T-helper 2 cell treated with Interferon-gamma antibody and Interleukin-4, amounts not matched to agents 100 ng/mL and 5 ng/mL, for 36 hours (primary cell): ENCODE data around the gene MEGF6. TPM values are rescaled to one million over a fixed set of nuclear protein-coding genes. Genes with fewer than 3 reads are reported as not detected.

Experiments
- intact Hi-C: fragments of 100-400 bp; cut with micrococcal nuclease; formaldehyde crosslinking; loops from one replicate; pipeline ENCODE4 v1.15.1; 2023
- total RNA-seq: library from RNA; stranded (reverse); gene quantifications from 2 replicates; pipeline ENCODE4 v1.2.3, GENCODE V29; 2022

MEGF6 gene, protein sequence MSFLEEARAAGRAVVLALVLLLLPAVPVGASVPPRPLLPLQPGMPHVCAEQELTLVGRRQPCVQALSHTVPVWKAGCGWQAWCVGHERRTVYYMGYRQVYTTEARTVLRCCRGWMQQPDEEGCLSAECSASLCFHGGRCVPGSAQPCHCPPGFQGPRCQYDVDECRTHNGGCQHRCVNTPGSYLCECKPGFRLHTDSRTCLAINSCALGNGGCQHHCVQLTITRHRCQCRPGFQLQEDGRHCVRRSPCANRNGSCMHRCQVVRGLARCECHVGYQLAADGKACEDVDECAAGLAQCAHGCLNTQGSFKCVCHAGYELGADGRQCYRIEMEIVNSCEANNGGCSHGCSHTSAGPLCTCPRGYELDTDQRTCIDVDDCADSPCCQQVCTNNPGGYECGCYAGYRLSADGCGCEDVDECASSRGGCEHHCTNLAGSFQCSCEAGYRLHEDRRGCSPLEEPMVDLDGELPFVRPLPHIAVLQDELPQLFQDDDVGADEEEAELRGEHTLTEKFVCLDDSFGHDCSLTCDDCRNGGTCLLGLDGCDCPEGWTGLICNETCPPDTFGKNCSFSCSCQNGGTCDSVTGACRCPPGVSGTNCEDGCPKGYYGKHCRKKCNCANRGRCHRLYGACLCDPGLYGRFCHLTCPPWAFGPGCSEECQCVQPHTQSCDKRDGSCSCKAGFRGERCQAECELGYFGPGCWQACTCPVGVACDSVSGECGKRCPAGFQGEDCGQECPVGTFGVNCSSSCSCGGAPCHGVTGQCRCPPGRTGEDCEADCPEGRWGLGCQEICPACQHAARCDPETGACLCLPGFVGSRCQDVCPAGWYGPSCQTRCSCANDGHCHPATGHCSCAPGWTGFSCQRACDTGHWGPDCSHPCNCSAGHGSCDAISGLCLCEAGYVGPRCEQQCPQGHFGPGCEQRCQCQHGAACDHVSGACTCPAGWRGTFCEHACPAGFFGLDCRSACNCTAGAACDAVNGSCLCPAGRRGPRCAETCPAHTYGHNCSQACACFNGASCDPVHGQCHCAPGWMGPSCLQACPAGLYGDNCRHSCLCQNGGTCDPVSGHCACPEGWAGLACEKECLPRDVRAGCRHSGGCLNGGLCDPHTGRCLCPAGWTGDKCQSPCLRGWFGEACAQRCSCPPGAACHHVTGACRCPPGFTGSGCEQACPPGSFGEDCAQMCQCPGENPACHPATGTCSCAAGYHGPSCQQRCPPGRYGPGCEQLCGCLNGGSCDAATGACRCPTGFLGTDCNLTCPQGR (N-terminal part only)
- 10.0 and 11.3 TPM in 2 replicates for total RNA-seq

DNA sequence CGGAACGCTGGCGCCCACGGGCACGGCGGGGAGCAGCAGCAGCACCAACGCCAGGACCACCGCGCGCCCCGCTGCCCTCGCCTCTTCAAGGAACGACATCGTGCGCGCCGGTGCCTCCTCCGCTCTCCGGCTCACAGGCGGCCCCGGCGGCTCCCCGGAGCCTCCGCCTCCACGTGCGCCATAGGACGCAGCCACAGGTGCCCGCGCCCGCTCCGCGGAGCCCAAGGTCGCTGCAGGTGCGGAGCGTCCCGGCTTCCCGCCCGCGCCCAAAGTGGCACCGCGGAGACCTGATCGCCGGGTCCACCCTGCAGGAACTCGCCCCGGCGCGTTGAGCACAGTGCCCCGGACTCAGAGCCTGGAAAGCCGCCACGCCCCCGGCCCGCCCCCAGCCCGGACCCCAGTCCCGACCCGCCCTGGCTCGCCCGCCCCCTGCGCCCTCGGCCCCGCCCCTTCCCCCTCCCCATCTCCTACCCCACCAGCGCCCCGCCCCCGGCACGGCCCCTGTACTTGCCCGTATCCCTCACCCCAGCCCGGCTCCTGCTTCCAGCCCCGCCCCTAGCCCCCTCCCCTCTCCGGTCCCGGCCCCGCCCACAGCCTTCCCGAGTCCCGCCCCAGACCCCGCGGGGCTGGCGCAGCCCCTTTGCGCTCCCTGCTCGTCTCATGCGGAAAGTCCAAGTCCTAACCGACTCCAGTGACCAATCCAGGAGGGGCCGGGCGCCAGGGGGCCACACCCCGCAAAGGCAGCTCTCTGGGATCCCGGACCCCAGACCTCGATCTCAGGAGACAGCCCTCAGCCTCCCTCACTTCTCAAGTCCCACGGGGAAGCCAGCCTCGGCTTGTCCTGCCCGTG is at the start of gene MEGF6:
MEGF6 (minus strand) TSS at position 339 of the 850 bp plus-strand sequence; CDS start at position 99, 240 bp downstream.
- intact Hi-C loops, result no loop called here

DNA sequence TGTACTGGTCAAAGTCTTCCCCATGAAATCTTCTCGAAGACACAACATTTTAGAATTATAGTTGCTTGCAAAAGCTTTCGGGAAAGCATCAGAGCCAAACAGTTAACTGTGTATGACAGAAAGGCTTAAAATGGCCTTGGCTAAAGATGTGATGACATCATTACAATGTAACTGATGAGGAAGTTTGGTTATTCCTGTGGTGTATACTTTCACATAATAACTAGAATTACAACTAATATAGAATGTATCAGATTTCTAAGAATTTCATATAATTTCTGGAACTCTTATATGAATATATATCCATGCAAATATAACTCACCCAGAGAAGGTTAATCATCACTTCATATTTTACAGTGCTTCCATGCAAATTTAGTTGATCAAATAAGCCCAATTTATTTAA is 49.4 kb upstream of the MEGF6 start:
- intact Hi-C loops, result no loop called here

DNA sequence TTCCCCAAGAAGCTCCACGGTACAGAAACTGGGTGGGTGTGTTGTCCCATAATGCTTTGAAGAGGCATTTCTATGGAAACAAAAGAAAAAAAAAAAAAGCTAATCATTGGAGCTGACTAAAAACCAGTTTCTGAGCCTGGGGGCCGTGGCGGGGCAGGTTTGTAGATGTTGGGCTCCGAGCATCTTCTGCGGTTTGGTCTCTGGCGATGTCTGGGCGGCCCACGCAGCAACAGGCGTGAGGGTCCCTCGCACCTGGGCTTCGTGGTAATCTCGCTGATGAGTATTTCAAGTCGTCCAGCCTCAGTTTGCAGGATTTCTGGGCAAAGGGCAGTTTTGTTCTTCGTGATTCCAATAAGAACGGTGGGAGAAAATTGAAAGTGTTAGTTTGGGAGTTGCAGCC is 47.8 kb upstream of the MEGF6 start:
- intact Hi-C loops, result loop anchor here (10.0 kb wide), 1 partner anchor 116 kb away; the partner anchor contains the start of gene SMIM1

DNA sequence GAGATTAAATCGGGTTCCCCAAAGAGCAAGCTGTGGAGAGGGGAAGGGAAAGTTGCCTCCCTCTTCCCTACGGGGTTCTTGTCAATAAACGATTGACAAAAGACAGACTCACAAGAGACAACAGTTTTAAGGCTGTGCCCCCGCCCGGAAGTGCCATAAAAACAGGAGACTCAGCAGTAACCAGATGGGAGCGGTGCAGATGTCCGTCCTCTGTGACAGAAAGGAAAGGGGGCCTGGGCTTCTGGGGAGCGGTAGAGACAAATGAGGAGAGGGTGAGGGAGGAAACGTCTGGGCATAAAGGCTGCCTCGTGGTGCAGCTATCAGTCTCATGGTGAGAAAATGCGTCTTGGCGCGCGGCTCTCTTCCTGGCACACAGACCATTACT is 46.9 kb upstream of the MEGF6 start:
- intact Hi-C loops, result loop anchor here (10.0 kb wide), 1 partner anchor 117 kb away; the partner anchor contains the start of gene SMIM1

DNA sequence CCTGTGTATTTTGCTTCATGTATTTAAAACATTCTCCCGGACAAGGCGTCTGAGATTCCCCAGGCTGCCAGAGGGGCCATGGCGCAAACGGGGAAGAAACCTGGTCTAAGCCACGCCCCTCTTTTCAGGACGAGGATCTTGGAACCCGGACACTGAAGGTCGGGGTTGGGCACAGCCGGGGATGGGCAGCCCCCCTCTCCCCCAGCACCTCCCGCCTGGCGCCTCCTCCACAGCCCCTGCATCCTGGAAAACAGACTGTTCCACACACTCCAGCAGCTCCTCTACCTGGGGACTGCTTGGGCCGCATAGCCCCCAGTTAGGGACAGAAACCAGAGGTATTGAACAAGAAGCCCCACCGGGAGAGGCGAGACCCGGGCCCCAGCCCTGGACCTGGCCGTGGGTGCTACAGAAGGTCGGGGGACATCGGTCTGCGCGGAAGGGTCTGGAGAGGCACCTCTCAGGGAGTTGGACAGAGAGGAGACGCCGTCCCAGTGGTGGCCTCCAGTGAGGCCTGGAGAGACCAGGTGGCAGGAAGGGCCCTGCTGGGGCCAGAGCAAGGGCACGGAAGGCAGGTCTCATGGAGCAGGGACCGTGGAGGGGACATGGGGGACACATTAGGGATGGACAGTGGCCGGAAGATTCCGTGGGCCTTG is 46.4 kb upstream of the MEGF6 start:
- intact Hi-C loops, result loop anchor here (10.0 kb wide), 1 partner anchor 117 kb away; the partner anchor contains the start of gene SMIM1

DNA sequence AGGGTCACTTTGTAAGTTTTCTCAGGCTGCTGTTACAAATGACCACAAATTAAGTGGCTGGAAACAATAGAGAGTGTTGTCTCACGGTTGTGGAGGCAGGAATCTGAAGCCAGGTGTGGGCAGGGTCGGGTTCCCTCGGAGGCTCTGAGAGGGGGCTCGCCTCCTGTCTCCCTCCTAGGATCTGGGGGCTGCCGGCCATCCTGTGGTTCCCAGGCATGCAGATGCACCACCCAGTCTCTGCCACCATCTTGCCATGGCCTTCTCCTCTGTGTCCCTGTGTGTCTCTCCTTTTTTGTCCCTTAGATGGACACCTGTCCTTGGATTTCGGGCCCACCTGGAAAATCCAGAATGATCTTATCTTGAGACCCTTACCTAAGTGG is 45.8 kb upstream of the MEGF6 start:
- intact Hi-C loops, result loop anchor here (10.0 kb wide), 1 partner anchor 118 kb away; the partner anchor contains the start of gene SMIM1

DNA sequence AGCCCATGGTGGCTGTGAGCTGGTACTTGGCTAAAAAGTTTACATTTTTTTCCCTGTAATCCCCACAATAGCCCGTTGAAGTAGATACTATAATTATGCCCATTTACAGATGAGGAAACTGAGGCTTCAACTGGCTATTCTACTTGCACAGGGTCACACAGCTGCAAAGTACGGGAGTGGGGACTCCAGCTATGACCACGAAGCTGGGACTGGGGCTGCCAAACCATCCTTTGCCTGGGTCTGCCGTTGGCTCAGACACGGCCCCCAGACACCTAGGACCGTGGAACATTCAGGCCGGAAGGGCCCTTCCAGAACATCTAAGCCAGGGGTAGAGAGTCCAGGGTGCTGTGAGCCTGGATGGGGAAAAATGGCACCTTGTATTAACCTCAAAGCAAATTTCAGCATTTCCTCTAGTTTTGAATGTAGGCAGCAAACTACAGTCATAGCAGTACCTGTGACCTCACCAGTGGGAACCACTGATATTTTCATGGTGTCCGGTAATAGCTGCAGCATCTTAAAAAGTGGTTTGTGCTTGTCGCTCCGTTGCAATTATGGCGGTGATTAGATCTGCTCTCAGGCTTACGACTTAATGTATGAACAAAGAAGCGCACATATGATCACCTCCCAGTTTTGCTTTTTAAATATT is 45.3 kb upstream of the MEGF6 start:
- intact Hi-C loops, result loop anchor here (10.0 kb wide), 1 partner anchor 118 kb away; the partner anchor contains the start of gene SMIM1

DNA sequence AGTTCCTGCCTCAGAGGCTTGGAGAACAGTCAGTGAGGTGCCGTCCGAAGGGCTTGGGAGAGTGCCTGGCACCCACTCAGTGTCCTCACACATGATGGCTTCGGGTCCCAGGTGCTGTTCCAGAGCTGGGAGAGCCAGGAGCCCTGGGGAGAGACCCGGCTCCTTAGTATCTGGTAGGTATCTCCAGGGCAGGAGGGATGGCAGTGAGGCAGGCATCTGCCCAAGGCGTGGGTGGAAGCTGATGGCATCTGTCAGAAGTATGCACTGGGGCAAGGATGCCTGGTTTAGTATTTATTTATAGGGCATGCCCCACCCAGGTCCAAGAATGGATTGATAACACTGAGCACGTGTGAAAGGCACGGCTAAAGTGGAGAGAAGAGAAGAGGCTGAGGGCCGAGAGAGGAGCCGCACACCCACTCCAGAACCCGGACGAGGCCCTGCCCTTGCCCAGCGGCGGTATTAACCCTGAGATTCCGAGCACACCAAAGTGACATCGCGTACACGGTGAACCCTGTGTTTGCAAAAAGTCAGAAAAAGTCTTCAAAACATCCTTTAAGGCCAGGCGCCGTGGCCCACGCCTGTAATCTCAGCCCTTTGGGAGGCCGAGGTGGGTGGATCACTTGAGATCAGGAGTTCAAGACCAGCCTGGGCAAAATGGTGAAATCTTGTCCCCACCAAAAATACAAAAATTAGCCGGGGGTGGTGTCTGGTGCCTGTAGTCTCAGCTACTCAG is 43.4 kb upstream of the MEGF6 start:
- intact Hi-C loops, result loop anchor here (10.0 kb wide), 1 partner anchor 120 kb away; the partner anchor contains the start of gene SMIM1

DNA sequence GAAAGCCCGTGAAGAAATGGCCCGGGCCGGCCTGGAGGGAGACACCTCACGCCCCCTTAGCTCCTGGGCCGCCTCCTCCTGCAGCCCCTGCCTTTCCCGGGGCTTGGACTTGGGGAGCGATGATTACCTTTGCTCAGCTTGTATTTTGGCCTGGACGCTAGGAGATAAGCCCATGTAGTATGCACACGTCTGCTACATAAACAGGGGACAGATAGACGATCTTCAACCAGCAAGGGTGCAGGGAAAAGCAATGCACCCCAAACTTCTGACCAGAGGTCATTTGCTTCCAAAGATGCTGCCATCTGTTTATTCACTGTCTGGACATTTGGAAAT is 41.9 kb upstream of the MEGF6 start:
- intact Hi-C loops, result loop anchor here (10.0 kb wide), 1 partner anchor 122 kb away; the partner anchor contains the start of gene SMIM1

DNA sequence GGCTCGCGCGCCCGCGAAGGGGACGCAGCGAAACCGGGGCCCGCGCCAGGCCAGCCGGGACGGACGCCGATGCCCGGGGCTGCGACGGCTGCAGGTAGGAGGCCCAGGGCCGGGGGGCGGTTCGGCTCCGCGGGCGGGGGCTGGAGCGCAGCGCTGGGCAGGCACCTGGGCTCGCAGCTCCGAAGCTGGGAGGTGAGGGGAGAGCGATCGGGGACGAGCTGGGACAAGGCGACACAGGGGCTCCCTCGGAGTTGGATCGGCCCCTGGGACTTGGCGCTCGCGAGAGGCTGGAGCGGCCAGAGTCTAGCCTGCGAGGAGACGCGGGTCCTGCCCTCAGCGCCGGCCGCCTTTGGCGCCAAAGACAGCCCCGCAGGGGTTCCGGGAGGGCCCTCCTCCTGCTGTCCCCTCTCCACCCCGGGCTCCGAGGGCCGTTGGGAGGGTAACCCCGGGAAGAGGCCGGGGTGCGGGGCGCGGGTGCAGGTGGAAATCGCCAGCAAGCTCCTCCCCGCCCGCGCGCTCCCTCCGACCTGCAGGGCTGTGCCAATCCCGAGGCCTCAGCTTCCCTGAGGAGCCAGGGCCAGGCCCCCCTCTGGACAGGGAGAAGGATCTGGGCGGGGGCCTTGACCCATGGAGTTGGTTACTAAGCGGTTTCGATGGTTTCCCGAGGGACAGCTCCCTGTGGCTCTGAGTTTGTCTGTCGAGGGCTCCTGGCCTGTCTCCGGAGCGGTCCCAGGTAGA is 41.4 kb upstream of the MEGF6 start:
- intact Hi-C loops, result loop anchor here (10.0 kb wide), 1 partner anchor 122 kb away; the partner anchor contains the start of gene SMIM1

DNA sequence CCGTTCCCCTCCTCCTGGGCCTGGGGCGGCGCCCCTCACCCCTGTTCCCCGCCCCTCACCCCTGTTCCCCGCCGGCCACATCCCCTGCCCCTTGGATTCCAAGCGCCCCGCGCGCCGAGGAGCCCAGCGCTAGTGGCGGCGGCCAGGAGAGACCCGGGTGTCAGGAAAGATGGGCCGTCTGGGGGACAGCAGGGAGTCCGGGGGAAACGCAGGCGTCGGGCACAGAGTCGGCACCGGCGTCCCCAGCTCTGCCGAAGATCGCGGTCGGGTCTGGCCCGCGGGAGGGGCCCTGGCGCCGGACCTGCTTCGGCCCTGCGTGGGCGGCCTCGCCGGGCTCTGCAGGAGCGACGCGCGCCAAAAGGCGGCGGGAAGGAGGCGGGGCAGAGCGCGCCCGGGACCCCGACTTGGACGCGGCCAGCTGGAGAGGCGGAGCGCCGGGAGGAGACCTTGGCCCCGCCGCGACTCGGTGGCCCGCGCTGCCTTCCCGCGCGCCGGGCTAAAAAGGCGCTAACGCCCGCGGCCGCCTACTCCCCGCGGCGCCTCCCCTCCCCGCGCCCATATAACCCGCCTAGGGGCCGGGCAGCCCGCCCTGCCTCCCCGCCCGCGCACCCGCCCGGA is 40.7 kb upstream of the MEGF6 start, which contains the start of gene TP73:
TP73 (plus strand) TSS at position 587 of the 618 bp plus-strand sequence. CDS start 29,850 bp downstream, outside the sequence.
- intact Hi-C loops, result loop anchor here (10.0 kb wide), 1 partner anchor 123 kb away; the partner anchor contains the start of gene SMIM1

DNA sequence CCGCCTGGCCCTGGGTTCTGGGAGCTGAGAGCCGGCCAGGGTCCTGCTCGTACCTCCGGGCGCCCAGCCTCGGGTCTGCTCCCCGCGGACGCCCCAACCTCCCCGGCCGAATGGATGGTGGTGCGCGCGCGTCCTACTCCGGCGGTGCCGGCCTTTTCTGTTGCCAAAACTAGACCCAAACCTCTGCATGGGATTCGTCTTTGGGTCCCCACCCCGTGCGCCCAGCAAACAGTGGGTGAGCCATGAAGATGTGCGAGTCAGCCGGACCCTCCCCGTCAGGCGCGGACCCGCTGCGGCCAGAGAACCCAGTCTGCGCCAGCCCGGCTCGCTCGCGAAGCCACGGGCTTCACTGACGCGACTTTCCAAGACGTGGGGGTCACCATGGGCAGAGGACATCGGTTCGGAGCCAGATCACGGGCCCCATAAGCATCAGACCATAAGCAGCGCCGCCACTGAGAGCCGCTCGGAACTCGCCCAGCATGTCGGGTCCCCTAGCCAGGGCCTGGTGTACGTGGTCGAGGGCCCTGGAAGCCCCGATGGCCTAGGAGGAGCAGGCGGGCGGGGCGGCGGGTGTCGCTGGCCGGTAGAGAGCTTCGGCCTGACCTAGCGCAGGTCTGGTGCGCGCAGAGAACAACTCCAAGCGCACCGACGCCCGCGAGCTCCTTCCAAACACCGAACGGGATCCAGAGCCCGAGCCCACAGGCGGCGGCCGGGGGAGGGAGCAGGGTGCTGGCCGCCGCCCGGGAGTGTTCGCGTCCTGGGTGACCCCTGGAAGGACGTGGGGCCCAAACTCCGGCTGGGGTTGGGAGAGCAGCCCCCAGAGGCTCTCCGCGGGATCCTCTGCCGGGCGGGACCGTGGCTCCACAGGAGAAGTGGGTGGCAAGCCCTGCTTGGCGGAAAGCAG is 40.0 kb upstream of the MEGF6 start:
- intact Hi-C loops, result loop anchor here (10.0 kb wide), 1 partner anchor 124 kb away; the partner anchor contains the start of gene SMIM1

DNA sequence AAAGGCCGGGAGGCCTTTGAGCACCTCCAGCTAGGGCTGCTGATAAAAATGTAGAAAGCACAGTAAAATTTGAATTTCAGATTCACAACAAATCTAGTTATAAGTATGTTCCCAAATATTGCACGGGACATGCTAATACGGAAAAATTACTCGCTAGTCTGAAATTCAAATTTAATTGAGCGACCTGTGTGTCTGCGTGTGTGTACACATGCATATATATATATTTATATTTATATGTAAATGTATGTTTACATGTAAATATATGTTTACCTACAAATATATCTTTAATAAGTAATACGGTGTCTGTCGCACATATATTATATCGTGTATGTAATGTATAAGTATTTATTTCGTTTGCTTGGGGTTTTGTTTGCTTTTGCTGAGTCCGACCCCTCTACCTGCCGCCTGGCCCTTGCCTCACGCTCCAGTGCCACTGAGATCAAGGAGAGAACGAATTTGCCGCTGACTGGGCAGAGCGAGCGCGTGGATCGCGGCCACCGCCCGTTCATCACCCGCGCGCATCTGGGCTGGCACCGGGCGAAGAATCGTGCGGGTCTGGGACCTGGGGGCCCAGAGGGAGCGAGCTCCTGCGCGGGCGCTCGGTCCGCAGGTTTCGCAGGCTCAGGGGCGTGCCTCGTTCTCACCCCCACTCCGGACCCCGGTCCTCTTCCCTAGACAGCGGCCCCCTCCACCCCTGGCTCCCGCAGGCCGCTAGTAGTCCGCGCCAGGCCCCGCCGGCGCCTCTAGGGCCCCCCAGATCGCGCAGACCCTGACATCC is 39.1 kb upstream of the MEGF6 start:
- intact Hi-C loops, result loop anchor here (1.0 to 10.0 kb wide), 4 partner anchors 26 to 146 kb away; partner anchors contain the start of genes LRRC47 and SMIM1

DNA sequence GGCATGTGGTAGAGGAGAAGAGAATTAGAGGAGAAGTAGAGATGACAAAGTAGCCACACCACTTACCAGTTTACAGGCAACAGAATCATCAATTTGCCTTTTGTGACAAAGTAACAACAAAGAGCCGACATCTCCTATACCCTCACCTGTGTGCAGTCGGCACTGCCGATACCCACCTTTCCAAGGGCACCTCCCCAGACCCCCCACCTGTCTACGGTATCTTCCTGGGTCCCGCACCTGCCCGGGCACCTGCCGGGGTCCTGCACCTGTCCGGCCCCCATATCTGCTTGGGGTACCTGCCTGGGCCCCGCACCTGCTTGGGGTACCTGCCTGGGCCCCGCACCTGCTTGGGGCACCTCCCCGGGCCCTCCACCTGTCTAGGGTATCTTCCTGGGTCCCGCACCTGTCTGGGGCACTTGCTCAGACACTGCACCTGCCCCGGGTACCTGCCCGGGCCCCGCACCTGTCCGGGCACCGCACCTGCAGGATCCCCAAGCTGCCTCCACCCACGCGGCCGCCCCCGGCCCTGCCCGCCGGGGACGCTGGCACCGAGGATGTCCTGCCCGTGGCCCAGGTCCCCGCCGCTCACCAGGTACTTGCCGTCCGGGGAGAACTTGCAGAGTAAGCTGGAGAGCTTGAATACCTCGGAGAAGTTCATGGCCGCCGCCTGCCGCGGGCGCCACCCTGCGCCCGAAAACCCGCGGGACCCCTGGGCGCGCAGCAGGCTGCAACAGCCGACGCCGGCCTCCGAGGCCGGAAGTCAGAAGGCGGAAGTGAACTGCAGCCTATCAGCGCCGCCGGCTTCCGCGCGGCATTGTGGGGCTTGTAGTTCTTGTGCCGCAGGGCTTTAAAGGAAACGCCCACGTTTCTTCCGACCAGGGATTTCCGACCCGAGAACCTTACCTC is 38.3 kb upstream of the MEGF6 start, which contains the start of gene WRAP73:
WRAP73 (minus strand) TSS at position 762 of the 906 bp plus-strand sequence; CDS start at position 658, 104 bp downstream.
- intact Hi-C loops, result loop anchor here (1.0 to 10.0 kb wide), 4 partner anchors 25 to 147 kb away; partner anchors contain the start of genes LRRC47 and SMIM1
